GM12878 (cell line): Measurements from ENCODE around the gene CDHR5. TPM values are rescaled to one million over a fixed set of nuclear protein-coding genes. Genes with fewer than 3 reads are reported as not detected.

Source experiments
- ATF3 ChIP-seq: IDR thresholded peaks from 2 replicates; pipeline ENCODE4 v1.6.1; 2011; ENCODE audit warnings: low read depth, mild to moderate bottlenecking, low read length, moderate library complexity, borderline replicate concordance; ENCODE audit errors: extremely low read depth
- BACH1 ChIP-seq: fragments of 450-650 bp; IDR thresholded peaks from 2 replicates; pipeline ENCODE4 v1.6.1; 2017; ENCODE audit warnings: mild to moderate bottlenecking, borderline replicate concordance
- BRCA1 ChIP-seq: IDR thresholded peaks from 2 replicates; pipeline ENCODE4 v1.6.1; 2011; ENCODE audit warnings: low read depth, low read length, improper control_type of control experiment
- EED ChIP-seq: sonication (generic); IDR thresholded peaks from 2 replicates; pipeline ENCODE4 v1.6.1; 2016; ENCODE audit warnings: antibody characterized with exemption, low read depth
- EGR1 ChIP-seq, 2 experiments: IDR thresholded peaks; 1 replicate in 1 of 2; 2 replicates in 1 of 2; pipeline ENCODE4 v1.6.1; 2011 to 2012; ENCODE audit warnings: low read depth in 2 of 2, low read length in 2 of 2, borderline replicate concordance in 1 of 2, mild to moderate bottlenecking in 1 of 2, moderate library complexity in 1 of 2
- FOXK2 ChIP-seq: fragments of 450-650 bp; IDR thresholded peaks from 2 replicates; pipeline ENCODE4 v1.6.1; 2017; ENCODE audit warnings: mild to moderate bottlenecking, moderate library complexity
- GABPA ChIP-seq: IDR thresholded peaks from 2 replicates; pipeline ENCODE4 v1.6.1; 2014; ENCODE audit warnings: antibody characterized with exemption, low read depth, mild to moderate bottlenecking, inconsistent platforms
- HDAC2 ChIP-seq: fragments of 200-600 bp; sonication (generic); IDR thresholded peaks from 2 replicates; pipeline ENCODE4 v1.6.1; 2017
- IKZF1 ChIP-seq: fragments of 450-650 bp; conservative IDR thresholded peaks from 2 replicates; pipeline ENCODE4 v1.6.1; 2017; ENCODE audit warnings: antibody characterized with exemption, mild to moderate bottlenecking
- KDM1A ChIP-seq: fragments of 200-600 bp; sonication (generic); IDR thresholded peaks from 2 replicates; pipeline ENCODE4 v1.6.1; 2016; ENCODE audit warnings: borderline replicate concordance
- MYB ChIP-seq: fragments of 150-350 bp; IDR thresholded peaks from 2 replicates; pipeline ENCODE4 v1.6.1; 2014; ENCODE audit warnings: mild to moderate bottlenecking, low read depth, low read length, borderline replicate concordance
- NR2C1 ChIP-seq: fragments of 450-650 bp; IDR thresholded peaks from 2 replicates; pipeline ENCODE4 v1.6.1; 2017; ENCODE audit warnings: antibody characterized with exemption, mild to moderate bottlenecking, moderate library complexity
- NRF1 ChIP-seq: conservative IDR thresholded peaks from 2 replicates; pipeline ENCODE4 v1.6.1; 2011; ENCODE audit warnings: mild to moderate bottlenecking, low read depth, low read length, improper control_type of control experiment
- PAX5 ChIP-seq: IDR thresholded peaks from 2 replicates; pipeline ENCODE4 v1.6.1; 2011; ENCODE audit warnings: low read depth, low read length, borderline replicate concordance
- PML ChIP-seq: IDR thresholded peaks from 2 replicates; pipeline ENCODE4 v1.6.1; 2012; ENCODE audit warnings: low read length, inconsistent platforms
- POLR2AphosphoS5 ChIP-seq: IDR thresholded peaks from 2 replicates; pipeline ENCODE4 v1.6.1; 2011; ENCODE audit warnings: mild to moderate bottlenecking, low read length, inconsistent platforms
- RAD51 ChIP-seq: fragments of 450-650 bp; IDR thresholded peaks from 2 replicates; pipeline ENCODE4 v1.6.1; 2016; ENCODE audit warnings: moderate library complexity, mild to moderate bottlenecking, inconsistent platforms
- SIX5 ChIP-seq: IDR thresholded peaks from 2 replicates; pipeline ENCODE4 v1.6.1; 2011; ENCODE audit warnings: mild to moderate bottlenecking, low read depth, low read length, moderate library complexity; ENCODE audit not compliant: severe bottlenecking
- SMC3 ChIP-seq: IDR thresholded peaks from 2 replicates; pipeline ENCODE4 v1.6.1; 2011; ENCODE audit warnings: low read length, improper control_type of control experiment, borderline replicate concordance
- STAT3 ChIP-seq: IDR thresholded peaks from 2 replicates; pipeline ENCODE4 v1.6.1; 2011; ENCODE audit warnings: low read depth, low read length, improper control_type of control experiment
- SUZ12 ChIP-seq: fragments of 200-600 bp; sonication (generic); IDR thresholded peaks from one replicate; pipeline ENCODE4 v1.6.1; 2018; ENCODE audit warnings: antibody characterized with exemption, mild to moderate bottlenecking; ENCODE audit not compliant: unreplicated experiment
- TBL1XR1 ChIP-seq: IDR thresholded peaks from 2 replicates; pipeline ENCODE4 v1.6.1; 2012; ENCODE audit warnings: low read depth, low read length, improper control_type of control experiment
- YY1 ChIP-seq: IDR thresholded peaks from 2 replicates; pipeline ENCODE4 v1.6.1; 2011; ENCODE audit warnings: low read depth, mild to moderate bottlenecking, low read length
- ZNF207 ChIP-seq: fragments of 450-650 bp; IDR thresholded peaks from 2 replicates; pipeline ENCODE4 v1.6.1; 2014; ENCODE audit warnings: antibody characterized with exemption, mild to moderate bottlenecking, borderline replicate concordance
- ZNF217 ChIP-seq: fragments of 450-650 bp; IDR thresholded peaks from 2 replicates; pipeline ENCODE4 v1.6.1; 2017; ENCODE audit warnings: antibody characterized with exemption, mild to moderate bottlenecking
- ZNF274 ChIP-seq: IDR thresholded peaks from one replicate; pipeline ENCODE4 v1.8.0; 2011; ENCODE audit not compliant: insufficient read length, insufficient read depth
- ZNF384 ChIP-seq: IDR thresholded peaks from 2 replicates; pipeline ENCODE4 v1.6.1; 2012; ENCODE audit warnings: low read depth, mild to moderate bottlenecking, low read length, improper control_type of control experiment, borderline replicate concordance
- polyA plus RNA-seq, 11 experiments: library from polyadenylated mRNA; depleted of rRNA in 4 of 11; unstranded in 6 of 11; stranded (reverse) in 5 of 11; fragments of >200 nt; fragmentation: Nextera tagmentation in 4 of 11; fragmentation: Illumina TruSeq in 1 of 11; extraction: Ambion mirVana in 4 of 11; extraction: Trizol in 1 of 11; gene quantifications; 1 replicate in 1 of 11; 2 replicates in 10 of 11; pipeline versions ENCODE4 v1.2.1 to v1.2.3, GENCODE V29; 2011 to 2016; ENCODE audit warnings: inconsistent platforms in 2 of 11, missing spikeins in 2 of 11, low read depth in 1 of 11
- total RNA-seq, 4 experiments: library from RNA; depleted of rRNA in 3 of 4; stranded (reverse); fragments of >200 nt in 3 of 4; fragmentation: Illumina TruSeq in 1 of 4; extraction: Trizol in 1 of 4; gene quantifications; 2 replicates each; pipeline versions ENCODE4 v1.2.1 to v1.2.3, GENCODE V29; 2013 to 2021
- TF ChIP-seq, protein P1 (sequence below): IDR thresholded peaks from 2 replicates; pipeline ENCODE4 v1.6.1; 2011; ENCODE audit warnings: mild to moderate bottlenecking, low read depth, low read length, moderate library complexity; ENCODE audit not compliant: insufficient replicate concordance
- TF ChIP-seq, protein P2 (sequence below): fragments of 450-650 bp; IDR thresholded peaks from 2 replicates; pipeline ENCODE4 v1.6.1; 2018; ENCODE audit warnings: borderline replicate concordance, mild to moderate bottlenecking; ENCODE audit not compliant: partially characterized antibody

The CDHR5 gene
- total and polyA plus RNA-seq, 10 of the 15 experiments (the other 5 are each of a cell fraction or from before 2014, with no cell fraction given): 0.06 TPM; not detected in 9

DNA sequence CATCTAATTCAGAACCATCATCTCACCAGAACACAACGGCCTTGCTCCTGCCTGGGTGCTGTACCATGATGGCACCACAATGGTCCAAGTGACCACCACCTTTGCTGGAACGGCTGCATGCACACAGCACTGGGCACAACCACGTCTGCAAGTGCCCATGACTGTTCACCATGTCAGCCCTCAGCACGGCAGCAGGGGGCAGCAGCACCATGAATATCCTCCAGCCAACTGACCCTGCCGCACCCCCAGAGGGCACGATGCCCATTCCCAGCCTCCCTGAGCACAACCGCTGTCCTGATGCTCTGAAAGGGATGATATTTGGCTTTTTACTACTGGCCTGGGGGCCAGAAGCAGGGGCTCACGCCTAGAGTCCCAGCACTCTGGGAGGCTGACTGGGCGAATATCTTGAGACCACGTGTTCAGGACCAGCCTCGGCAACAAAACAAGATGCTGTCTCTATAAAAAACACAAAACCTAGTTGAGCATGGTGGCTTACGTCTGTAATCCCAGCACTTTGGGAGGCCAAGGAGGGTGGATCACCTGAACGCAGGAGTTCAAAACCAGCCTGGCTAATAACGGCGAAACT lies 38.0 kb upstream of the CDHR5 start (continued):
- TF ChIP-seq RAD51 (no peak), SMC3 (peak; percentile 84), GABPA (no peak), EGR1 (IDR thresholded peaks at IDR 0.05; ENCODE audit: borderline replicate concordance in 1 of 2, low read depth in 2 of 2, low read length in 2 of 2) (no peak), SUZ12 (no peak), TBL1XR1 (no peak), KDM1A (no peak), ZNF217 (no peak), IKZF1 (no peak), FOXK2 (no peak), NRF1 (no peak), HDAC2 (no peak), PAX5 (no peak), ZNF207 (no peak), MYB (no peak), BRCA1 (no peak), STAT3 (no peak), POLR2AphosphoS5 (no peak), NR2C1 (no peak), ZNF274 (no peak), PML (no peak), ATF3 (no peak), BACH1 (no peak), SIX5 (no peak), YY1 (peak; percentile 62), ZNF384 (no peak), EED (no peak)
- TF ChIP-seq, protein P1, sequence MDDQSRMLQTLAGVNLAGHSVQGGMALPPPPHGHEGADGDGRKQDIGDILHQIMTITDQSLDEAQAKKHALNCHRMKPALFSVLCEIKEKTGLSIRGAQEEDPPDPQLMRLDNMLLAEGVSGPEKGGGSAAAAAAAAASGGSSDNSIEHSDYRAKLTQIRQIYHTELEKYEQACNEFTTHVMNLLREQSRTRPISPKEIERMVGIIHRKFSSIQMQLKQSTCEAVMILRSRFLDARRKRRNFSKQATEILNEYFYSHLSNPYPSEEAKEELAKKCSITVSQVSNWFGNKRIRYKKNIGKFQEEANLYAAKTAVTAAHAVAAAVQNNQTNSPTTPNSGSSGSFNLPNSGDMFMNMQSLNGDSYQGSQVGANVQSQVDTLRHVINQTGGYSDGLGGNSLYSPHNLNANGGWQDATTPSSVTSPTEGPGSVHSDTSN: no peak
- TF ChIP-seq, protein P2, sequence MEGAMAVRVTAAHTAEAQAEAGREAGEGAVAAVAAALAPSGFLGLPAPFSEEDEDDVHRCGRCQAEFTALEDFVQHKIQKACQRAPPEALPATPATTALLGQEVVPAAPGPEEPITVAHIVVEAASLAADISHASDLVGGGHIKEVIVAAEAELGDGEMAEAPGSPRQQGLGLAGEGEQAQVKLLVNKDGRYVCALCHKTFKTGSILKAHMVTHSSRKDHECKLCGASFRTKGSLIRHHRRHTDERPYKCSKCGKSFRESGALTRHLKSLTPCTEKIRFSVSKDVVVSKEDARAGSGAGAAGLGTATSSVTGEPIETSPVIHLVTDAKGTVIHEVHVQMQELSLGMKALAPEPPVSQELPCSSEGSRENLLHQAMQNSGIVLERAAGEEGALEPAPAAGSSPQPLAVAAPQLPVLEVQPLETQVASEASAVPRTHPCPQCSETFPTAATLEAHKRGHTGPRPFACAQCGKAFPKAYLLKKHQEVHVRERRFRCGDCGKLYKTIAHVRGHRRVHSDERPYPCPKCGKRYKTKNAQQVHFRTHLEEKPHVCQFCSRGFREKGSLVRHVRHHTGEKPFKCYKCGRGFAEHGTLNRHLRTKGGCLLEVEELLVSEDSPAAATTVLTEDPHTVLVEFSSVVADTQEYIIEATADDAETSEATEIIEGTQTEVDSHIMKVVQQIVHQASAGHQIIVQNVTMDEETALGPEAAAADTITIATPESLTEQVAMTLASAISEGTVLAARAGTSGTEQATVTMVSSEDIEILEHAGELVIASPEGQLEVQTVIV: no peak
